Amniotic epithelial cell (primary cell): ENCODE results near the gene GJB4.
A peak's percentile ranks its signal among the peaks of the same experiment; 100 is the strongest.
"Not testable (repeated sequence)": the region's sequence is repeated elsewhere in the genome, so short reads cannot be mapped to it uniquely, and the experiment has no call there.

Experiments
- DNase-seq: peaks from one replicate; pipeline ENCODE4 v3.0.0-alpha.2; 2010; ENCODE audit warnings: low read depth

GJB4 gene

GRCh38 chr1:34746785-34747637 is 12.5 kb upstream of the GJB4 start:
- no peak for DNase-seq

GRCh38 chr1:34747638-34747941 is 11.9 kb upstream of the GJB4 start:
- DNase-seq: no peak

GRCh38 chr1:34749992-34750391 is 9.5 kb upstream of the GJB4 start:
- no peak for DNase-seq

- DNase-seq: no peak
Measured at GRCh38 chr1:34750610-34751009, 8.9 kb upstream of the GJB4 start.

GRCh38 chr1:34753163-34753562 is 6.4 kb upstream of the GJB4 start:
- no peak for DNase-seq

GRCh38 chr1:34754964-34755637 is 4.4 kb upstream of the GJB4 start, which contains the start of gene GJB5:
Gene GJB5 (plus strand): TSS chr1:34755047. CDS start chr1:34757331, 2,284 bp downstream.
- no peak for DNase-seq

- DNase-seq: no peak
Measured at GRCh38 chr1:34755961-34756360, 3.6 kb upstream of the GJB4 start.

GRCh38 chr1:34757386-34757785 is 2.2 kb upstream of the GJB4 start:
- DNase-seq: no peak

- DNase-seq: no peak
Measured at GRCh38 chr1:34758751-34759150, 789 bp upstream of the GJB4 start.

- DNase-seq: no peak
Measured at GRCh38 chr1:34761176-34761761, 1.7 kb downstream of the GJB4 start.

- no peak for DNase-seq
Measured at GRCh38 chr1:34761776-34762307, 2.3 kb downstream of the GJB4 start.

- no peak for DNase-seq
Measured at GRCh38 chr1:34762474-34763141, 3.1 kb downstream of the GJB4 start.

GRCh38 chr1:34763142-34763781 is 3.7 kb downstream of the GJB4 start:
- DNase-seq: no peak

GRCh38 chr1:34768856-34769255 is 9.3 kb downstream of the GJB4 start:
- no peak for DNase-seq

GRCh38 chr1:34770891-34771504 is 11.5 kb downstream of the GJB4 start:
- no peak for DNase-seq

- DNase-seq: no peak
Measured at GRCh38 chr1:34771573-34772371, 12.2 kb downstream of the GJB4 start.

- DNase-seq: not testable (repeated sequence)
Measured at GRCh38 chr1:34773114-34773513, 13.6 kb downstream of the GJB4 start.

GRCh38 chr1:34774957-34775356 is 15.4 kb downstream of the GJB4 start:
- no peak for DNase-seq

- DNase-seq: no peak
Measured at GRCh38 chr1:34776911-34777310, 17.4 kb downstream of the GJB4 start.

GRCh38 chr1:34777519-34778321 is 18.2 kb downstream of the GJB4 start:
- DNase-seq: peak; percentile 8
